Upper lobe of left lung (tissue), 6 donors: ENCODE measurements around the gene IWS1. TPM values are rescaled to one million over a fixed set of nuclear protein-coding genes. Genes with fewer than 3 reads are reported as not detected.
A peak's percentile ranks its signal among the peaks of the same experiment; 100 is the strongest.

ENCODE experiments used
- ATAC-seq, 2 donors: fragments of 200-7000 bp; cut with Tn5 transposase; one replicate each; pipeline ENCODE4 v1.9.1; 2022; ENCODE audit warnings: mild to moderate bottlenecking in 2 of 2, moderate library complexity in 2 of 2; ENCODE audit not compliant: low FRiP score in 2 of 2
- DNase-seq, 2 donors: peaks; one replicate each; pipeline ENCODE4 v3.0.0-alpha.2; 2019 to 2020
- H3K27ac ChIP-seq, 4 donors: fragments of 200-600 bp; sonication (generic); one replicate each; pipeline ENCODE4 v1.5.1; 2016 to 2019
- H3K27me3 ChIP-seq, 4 donors: fragments of 200-600 bp; sonication (generic); one replicate each; pipeline ENCODE4 v1.5.1; 2017 to 2019
- H3K36me3 ChIP-seq, 4 donors: fragments of 200-600 bp; sonication (generic); one replicate each; pipeline ENCODE4 v1.5.1; 2016 to 2019
- H3K4me1 ChIP-seq, 4 donors: fragments of 200-600 bp; sonication (generic); one replicate each; pipeline ENCODE4 v1.5.1; 2018 to 2019
- H3K4me3 ChIP-seq, 4 donors: fragments of 200-600 bp; sonication (generic); one replicate each; pipeline ENCODE4 v1.5.1; 2017 to 2019; ENCODE audit warnings: mild to moderate bottlenecking in 2 of 4, moderate library complexity in 1 of 4
- H3K9me3 ChIP-seq, 4 donors: fragments of 200-600 bp; sonication (generic); one replicate each; pipeline ENCODE4 v1.5.1; 2018 to 2019
- EP300 ChIP-seq, 4 donors: sonication (generic); formaldehyde crosslinking; IDR thresholded peaks; one replicate each; pipeline ENCODE4 v1.5.1; 2017; ENCODE audit warnings: antibody characterized with exemption in 4 of 4, control low read depth in 2 of 4
- POLR2A ChIP-seq, 4 donors: fragments of 450-650 bp; IDR thresholded peaks; one replicate each; pipeline ENCODE4 v1.5.1; 2016 to 2017; ENCODE audit warnings: antibody characterized with exemption in 4 of 4, mild to moderate bottlenecking in 2 of 4
- POLR2AphosphoS5 ChIP-seq, 2 donors: sonication (generic); formaldehyde crosslinking; IDR thresholded peaks; one replicate each; pipeline ENCODE4 v1.5.1; 2017; ENCODE audit warnings: antibody characterized with exemption in 2 of 2
- WGBS, 2 donors: methylation state at CpG; one replicate each; pipeline ENCODE4 v1.1.5; 2017 to 2018; 5-methylcytosine and 5-hydroxymethylcytosine counted together
- total RNA-seq, 6 donors: library from RNA; depleted of rRNA in 4 of 6; stranded (reverse); fragments of >200 nt in 4 of 6; gene quantifications; one replicate each; pipeline versions ENCODE4 v1.1.0 to v1.2.1, GENCODE V29; 2016 to 2021
- TF ChIP-seq, protein P1 (sequence below), 6 experiments: fragments of 450-650 bp in 4 of 6; fragments of 200-600 bp in 2 of 6; sonication (generic) in 2 of 6; IDR thresholded peaks; one replicate each; pipeline ENCODE4 v1.5.1; 2016 to 2019; ENCODE audit warnings: antibody characterized with exemption in 6 of 6
- donor health status: DM: no; HTN: no; CAD: no; lungs with moderate emphysema.
- donor health status: DM: no; HTN: yes; CAD: no; lungs with severe emphysema.

IWS1 gene
- 100 to 1,000 TPM in 1 of 6 donors, 10 to 100 TPM in 5; 29.5 to 128 (median 58.6) TPM for total RNA-seq

DNA sequence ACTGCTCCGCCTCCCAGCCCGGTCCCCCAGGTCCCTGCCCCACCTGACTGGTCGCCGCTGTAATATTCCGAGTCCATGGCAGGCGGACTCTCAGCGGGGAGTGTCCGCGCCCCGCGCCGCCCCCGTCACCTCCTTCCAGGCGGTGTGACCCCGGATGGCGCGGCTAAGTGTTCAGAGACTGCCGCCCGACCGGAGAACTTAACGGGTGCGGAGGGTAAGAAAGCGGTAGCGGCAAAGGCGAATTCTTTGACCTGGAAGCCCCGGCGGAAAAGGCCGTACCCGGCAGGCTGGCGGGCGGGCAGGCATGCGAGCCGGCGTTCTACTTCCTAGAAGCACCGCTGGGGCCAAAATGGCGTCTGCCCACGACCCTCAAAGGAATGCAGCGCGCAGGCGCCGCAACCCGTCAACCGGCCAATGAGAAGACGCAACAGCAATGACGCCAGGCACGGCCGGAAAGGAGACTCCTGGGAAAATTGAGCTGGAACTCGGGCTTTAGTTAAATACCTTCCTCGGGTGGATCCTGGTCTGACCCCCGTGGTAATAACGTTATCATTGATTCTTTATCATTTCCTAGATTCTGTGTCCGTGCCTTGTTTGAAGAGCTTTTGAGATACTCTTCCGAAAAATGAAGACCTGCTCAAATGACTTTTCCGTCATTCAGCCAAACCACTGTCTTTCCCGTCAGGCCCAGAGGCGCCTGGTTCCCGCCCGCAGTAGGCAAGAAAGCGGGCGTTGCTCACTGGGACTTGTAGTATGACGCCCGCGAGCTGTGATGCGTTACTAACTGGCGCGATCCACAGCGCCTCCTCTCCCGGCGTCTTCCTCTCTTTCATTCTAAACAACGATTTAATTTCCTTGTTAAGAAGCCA, at the start of gene IWS1:
Gene IWS1, minus strand, starts transcription at position 358 of the 869 bp plus-strand sequence. Its CDS starts 281 bp downstream, at position 77.
- H3K4me3 ChIP-seq: peak within 1 kb of the TSS; percentile 75 to 84 (median 79)
- H3K27me3 ChIP-seq: no peaks in the 10 kb centered on the region
- peaks cover 6 to 32% (median 18%) of the 10 kb centered on the region in 4 donors for H3K4me1 ChIP-seq
- H3K36me3 ChIP-seq: peaks cover 0 to 21% (median 12%) of the 10 kb centered on the region in 4 donors
- ATAC-seq (peak; percentile 97 to 98), DNase-seq (peak; percentile 97)
- 0 to 1% methylated on average over 26 to 70 of the region's 70 CpGs for WGBS, 2 donors
- H3K9me3 ChIP-seq: no peaks in the 10 kb centered on the region
- H3K27ac ChIP-seq: peak within 1 kb of the TSS; percentile 92 to 96 (median 96)
- peak; percentile 75 to 93 for TF ChIP-seq POLR2AphosphoS5 (IDR thresholded peaks at IDR 0.05)
- TF ChIP-seq, protein P1, sequence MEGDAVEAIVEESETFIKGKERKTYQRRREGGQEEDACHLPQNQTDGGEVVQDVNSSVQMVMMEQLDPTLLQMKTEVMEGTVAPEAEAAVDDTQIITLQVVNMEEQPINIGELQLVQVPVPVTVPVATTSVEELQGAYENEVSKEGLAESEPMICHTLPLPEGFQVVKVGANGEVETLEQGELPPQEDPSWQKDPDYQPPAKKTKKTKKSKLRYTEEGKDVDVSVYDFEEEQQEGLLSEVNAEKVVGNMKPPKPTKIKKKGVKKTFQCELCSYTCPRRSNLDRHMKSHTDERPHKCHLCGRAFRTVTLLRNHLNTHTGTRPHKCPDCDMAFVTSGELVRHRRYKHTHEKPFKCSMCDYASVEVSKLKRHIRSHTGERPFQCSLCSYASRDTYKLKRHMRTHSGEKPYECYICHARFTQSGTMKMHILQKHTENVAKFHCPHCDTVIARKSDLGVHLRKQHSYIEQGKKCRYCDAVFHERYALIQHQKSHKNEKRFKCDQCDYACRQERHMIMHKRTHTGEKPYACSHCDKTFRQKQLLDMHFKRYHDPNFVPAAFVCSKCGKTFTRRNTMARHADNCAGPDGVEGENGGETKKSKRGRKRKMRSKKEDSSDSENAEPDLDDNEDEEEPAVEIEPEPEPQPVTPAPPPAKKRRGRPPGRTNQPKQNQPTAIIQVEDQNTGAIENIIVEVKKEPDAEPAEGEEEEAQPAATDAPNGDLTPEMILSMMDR (IDR thresholded peaks at IDR 0.05): peak in 5 of 6 experiments; percentile 35 to 88 (median 71)
- TF ChIP-seq POLR2A (IDR thresholded peaks at IDR 0.05): peak in 3 of 4 donors; percentile 80 to 91 (median 84)
- peak in 2 of 4 donors; percentile 36 to 41 for TF ChIP-seq EP300 (IDR thresholded peaks at IDR 0.05)

GRCh38 chr2:127575941-127576432, 49.7 kb upstream of the IWS1 start:
- no peak overlapping the region for H3K27ac ChIP-seq
- ATAC-seq: peak in 1 of 2 donors; percentile 24
- TF ChIP-seq EP300 (IDR thresholded peaks at IDR 0.05): no peak
- TF ChIP-seq, protein P1 (IDR thresholded peaks at IDR 0.05): no peak
- TF ChIP-seq POLR2A (IDR thresholded peaks at IDR 0.05): no peak
- no peak for TF ChIP-seq POLR2AphosphoS5 (IDR thresholded peaks at IDR 0.05)
- H3K27me3 ChIP-seq: no peaks in the 10 kb centered on the region
- H3K4me1 ChIP-seq: peaks cover 0 to 5% (median 2%) of the 10 kb centered on the region in 4 donors
- WGBS, 2 donors: 46 to 65% methylated on average over 11 of the region's 11 CpGs
- DNase-seq: no peak
- no peaks in the 10 kb centered on the region for H3K9me3 ChIP-seq
- H3K36me3 ChIP-seq: no peaks in the 10 kb centered on the region
- H3K4me3 ChIP-seq: no peak overlapping the region

- H3K4me1 ChIP-seq: peaks cover 0 to 5% (median 2%) of the 10 kb centered on the region in 4 donors
- WGBS, 2 donors: 74 to 90% methylated on average over 4 of the region's 4 CpGs
- no peak overlapping the region for H3K4me3 ChIP-seq
- no peaks in the 10 kb centered on the region for H3K27me3 ChIP-seq
- no peak overlapping the region for H3K27ac ChIP-seq
- DNase-seq: no peak
- H3K9me3 ChIP-seq: no peaks in the 10 kb centered on the region
- no peaks in the 10 kb centered on the region for H3K36me3 ChIP-seq
- TF ChIP-seq POLR2AphosphoS5 (IDR thresholded peaks at IDR 0.05) (no peak), POLR2A (IDR thresholded peaks at IDR 0.05) (no peak), EP300 (IDR thresholded peaks at IDR 0.05) (no peak)
- TF ChIP-seq, protein P1 (IDR thresholded peaks at IDR 0.05): no peak
- ATAC-seq: no peak
Observed at GRCh38 chr2:127575185-127575765, 49.0 kb upstream of the IWS1 start.

- Histone ChIP-seq H3K36me3 (no peaks in the 10 kb centered on the region), H3K27me3 (no peaks in the 10 kb centered on the region), H3K4me3 (no peak overlapping the region), H3K27ac (no peak overlapping the region), H3K9me3 (no peaks in the 10 kb centered on the region), H3K4me1 (peaks cover 0 to 5% (median 2%) of the 10 kb centered on the region in 4 donors)
- TF ChIP-seq, protein P1 (IDR thresholded peaks at IDR 0.05): no peak
- TF ChIP-seq POLR2A (IDR thresholded peaks at IDR 0.05) (no peak), POLR2AphosphoS5 (IDR thresholded peaks at IDR 0.05) (no peak), EP300 (IDR thresholded peaks at IDR 0.05) (no peak)
- no peak for ATAC-seq
- DNase-seq: peak in 1 of 2 donors; percentile 11
- 90 to 95% methylated on average over 2 to 3 of the region's 3 CpGs for WGBS, 2 donors
Observed at GRCh38 chr2:127574656-127575055, 48.4 kb upstream of the IWS1 start.
